ENCODE results near the gene SYT3. TPM values are rescaled to one million over a fixed set of nuclear protein-coding genes. Genes with fewer than 3 reads are reported as not detected.

The SYT3 gene
- total RNA-seq, 1 experiment from 2014 or later = not detected

DNA sequence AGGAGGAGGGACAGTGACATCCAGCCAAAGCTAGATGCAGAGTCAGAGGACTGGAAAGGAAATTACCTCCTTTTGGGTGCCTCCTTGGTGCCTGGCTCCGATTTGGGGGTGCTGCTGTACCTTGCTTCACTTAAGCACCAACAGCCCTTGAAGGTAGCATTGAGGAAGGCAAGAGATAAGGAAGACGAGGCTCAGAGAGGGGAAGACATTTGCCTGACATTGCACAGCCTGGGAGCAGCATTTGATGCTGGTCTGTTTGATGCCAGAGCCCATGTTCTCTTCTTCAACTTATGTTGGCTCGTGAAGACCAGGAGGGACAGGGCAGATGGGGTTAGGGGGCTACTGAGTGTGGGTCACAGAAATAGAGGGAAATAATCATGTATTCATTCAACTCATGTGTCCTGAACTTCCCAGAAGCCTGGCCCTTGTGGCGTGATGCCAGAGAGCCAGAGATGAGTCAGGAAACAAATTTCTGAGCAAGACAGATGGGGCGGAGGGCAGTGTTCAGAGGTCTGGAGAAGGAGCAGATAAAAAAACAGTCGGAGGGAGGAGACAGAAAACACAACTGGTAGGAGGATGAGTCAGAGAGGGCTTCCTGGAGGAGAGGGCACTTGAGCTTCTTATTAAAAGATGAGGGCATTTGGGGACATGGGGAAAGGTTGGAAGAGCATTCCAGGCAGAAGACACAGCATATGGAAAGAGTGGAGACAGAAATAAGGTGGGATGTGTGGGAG lies 6.6 kb upstream of the SYT3 start:
- no peaks in the 10 kb centered on the region for H3K36me3 Mint-ChIP-seq (ENCODE audit: insufficient read depth, unreplicated experiment)
- peak; percentile 29 for DNase-seq
- intact Hi-C loops (cut with micrococcal nuclease; ENCODE audit: unreplicated experiment) = no loop called here
- H3K27me3 Mint-ChIP-seq (ENCODE audit: unreplicated experiment) = peaks cover 19% of the 10 kb centered on the region
- CTCF ChIA-PET = interaction anchor here (0.6 kb wide), 1 partner anchor 337 kb away, joined by 4 read pairs; no protein-coding TSS in a partner anchor
- no peaks in the 10 kb centered on the region for H3K4me1 Mint-ChIP-seq (ENCODE audit: low read depth, unreplicated experiment)
- no peak overlapping the region for H3K27ac Mint-ChIP-seq (ENCODE audit: unreplicated experiment)
- no peak overlapping the region for H3K4me3 Mint-ChIP-seq (ENCODE audit: low read depth, unreplicated experiment)
- no peaks in the 10 kb centered on the region for H3K9me3 Mint-ChIP-seq (ENCODE audit: low read depth, unreplicated experiment)
- TF ChIP-seq, protein P1, sequence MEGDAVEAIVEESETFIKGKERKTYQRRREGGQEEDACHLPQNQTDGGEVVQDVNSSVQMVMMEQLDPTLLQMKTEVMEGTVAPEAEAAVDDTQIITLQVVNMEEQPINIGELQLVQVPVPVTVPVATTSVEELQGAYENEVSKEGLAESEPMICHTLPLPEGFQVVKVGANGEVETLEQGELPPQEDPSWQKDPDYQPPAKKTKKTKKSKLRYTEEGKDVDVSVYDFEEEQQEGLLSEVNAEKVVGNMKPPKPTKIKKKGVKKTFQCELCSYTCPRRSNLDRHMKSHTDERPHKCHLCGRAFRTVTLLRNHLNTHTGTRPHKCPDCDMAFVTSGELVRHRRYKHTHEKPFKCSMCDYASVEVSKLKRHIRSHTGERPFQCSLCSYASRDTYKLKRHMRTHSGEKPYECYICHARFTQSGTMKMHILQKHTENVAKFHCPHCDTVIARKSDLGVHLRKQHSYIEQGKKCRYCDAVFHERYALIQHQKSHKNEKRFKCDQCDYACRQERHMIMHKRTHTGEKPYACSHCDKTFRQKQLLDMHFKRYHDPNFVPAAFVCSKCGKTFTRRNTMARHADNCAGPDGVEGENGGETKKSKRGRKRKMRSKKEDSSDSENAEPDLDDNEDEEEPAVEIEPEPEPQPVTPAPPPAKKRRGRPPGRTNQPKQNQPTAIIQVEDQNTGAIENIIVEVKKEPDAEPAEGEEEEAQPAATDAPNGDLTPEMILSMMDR (IDR thresholded peaks at IDR 0.05; ENCODE audit: unreplicated experiment) = no peak
- BruUV-seq (replicated peaks) = no TSS peak

DNA sequence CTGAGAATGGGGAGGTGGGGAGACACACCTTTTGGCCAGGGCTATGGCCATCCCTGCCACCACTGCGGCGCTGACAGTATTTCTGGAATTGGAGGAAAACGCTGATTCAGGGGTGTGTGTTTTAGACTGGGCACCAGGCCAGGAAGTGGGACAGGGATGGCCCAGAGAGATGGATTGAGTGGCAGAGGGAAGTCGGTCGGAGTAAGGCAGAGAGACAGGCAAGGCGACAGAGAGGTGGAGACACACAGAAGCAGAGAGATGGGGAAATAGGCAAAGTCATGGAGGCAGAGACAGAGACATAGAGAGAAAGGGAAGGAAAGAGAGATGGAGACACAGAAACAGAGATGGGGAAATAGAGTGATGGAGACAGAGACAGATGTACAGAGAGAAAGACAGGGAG lies 5.4 kb upstream of the SYT3 start:
- Mint-ChIP-seq H3K9me3 (ENCODE audit: low read depth, unreplicated experiment) (no peaks in the 10 kb centered on the region), H3K4me1 (ENCODE audit: low read depth, unreplicated experiment) (no peaks in the 10 kb centered on the region), H3K4me3 (ENCODE audit: low read depth, unreplicated experiment) (no peak overlapping the region), H3K27ac (ENCODE audit: unreplicated experiment) (no peak overlapping the region), H3K27me3 (ENCODE audit: unreplicated experiment) (peaks cover 8% of the 10 kb centered on the region), H3K36me3 (ENCODE audit: insufficient read depth, unreplicated experiment) (no peaks in the 10 kb centered on the region)
- BruUV-seq (replicated peaks) = no TSS peak
- intact Hi-C loops (cut with micrococcal nuclease; ENCODE audit: unreplicated experiment) = no loop called here
- TF ChIP-seq, protein P1 (IDR thresholded peaks at IDR 0.05; ENCODE audit: unreplicated experiment) = no peak
- CTCF ChIA-PET = no interaction called here
- no peak for DNase-seq

DNA sequence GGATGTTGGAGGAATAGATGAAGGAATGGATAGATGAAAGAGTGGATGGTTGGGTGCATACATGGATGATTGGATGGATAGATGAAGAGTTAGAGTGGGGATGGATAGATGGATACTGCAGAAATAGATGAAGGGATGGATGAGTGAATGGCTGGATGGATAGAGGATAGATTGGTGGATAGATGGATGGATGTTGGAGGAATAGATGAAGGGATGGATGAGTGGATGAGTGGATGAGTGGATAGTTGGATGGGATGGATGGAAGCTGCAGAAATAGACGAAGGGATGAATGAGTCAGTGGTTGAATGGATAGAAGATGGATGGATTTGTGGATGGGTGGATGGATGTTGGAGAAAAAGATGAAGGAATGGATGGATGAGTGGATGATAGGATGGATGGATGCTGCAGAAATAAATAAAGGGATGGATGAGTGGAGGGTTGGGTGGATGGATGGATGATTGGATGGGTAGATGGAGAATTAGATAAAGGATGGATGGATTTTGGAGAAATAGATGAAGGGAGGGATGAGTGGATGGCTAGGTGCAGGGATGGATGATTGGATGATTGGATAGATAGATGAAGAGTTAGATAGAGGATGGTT lies 4.7 kb upstream of the SYT3 start:
- no peak overlapping the region for H3K27ac Mint-ChIP-seq (ENCODE audit: unreplicated experiment)
- no peak overlapping the region for H3K4me3 Mint-ChIP-seq (ENCODE audit: low read depth, unreplicated experiment)
- CTCF ChIA-PET = no interaction called here
- H3K4me1 Mint-ChIP-seq (ENCODE audit: low read depth, unreplicated experiment) = no peaks in the 10 kb centered on the region
- no peak for DNase-seq
- intact Hi-C loops (cut with micrococcal nuclease; ENCODE audit: unreplicated experiment) = no loop called here
- H3K36me3 Mint-ChIP-seq (ENCODE audit: insufficient read depth, unreplicated experiment) = no peaks in the 10 kb centered on the region
- no TSS peak for BruUV-seq (replicated peaks)
- H3K27me3 Mint-ChIP-seq (ENCODE audit: unreplicated experiment) = peaks cover under 1% of the 10 kb centered on the region
- no peaks in the 10 kb centered on the region for H3K9me3 Mint-ChIP-seq (ENCODE audit: low read depth, unreplicated experiment)
- TF ChIP-seq, protein P1 (IDR thresholded peaks at IDR 0.05; ENCODE audit: unreplicated experiment) = no peak

DNA sequence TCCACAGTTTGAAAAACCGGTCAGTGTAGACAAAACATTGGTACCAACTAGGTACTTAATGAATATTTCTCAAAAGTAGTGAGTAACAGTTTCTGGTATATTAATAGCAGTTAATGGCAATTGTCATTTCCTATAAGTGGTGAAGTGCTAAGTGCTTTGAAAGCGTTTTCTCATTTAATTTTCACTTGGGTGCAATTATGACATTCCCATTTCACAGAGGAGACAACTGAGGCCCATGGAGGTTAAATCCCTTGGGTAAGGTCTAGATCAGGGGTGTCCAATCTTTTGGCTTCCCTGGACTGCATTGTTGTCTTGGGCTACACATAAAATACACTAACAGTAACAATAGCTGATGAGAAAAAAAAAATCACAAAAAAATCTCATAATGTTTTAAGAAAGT lies 687 bp upstream of the SYT3 start:
- H3K4me3 Mint-ChIP-seq (ENCODE audit: low read depth, unreplicated experiment) = no peak overlapping the region
- TF ChIP-seq, protein P1 (IDR thresholded peaks at IDR 0.05; ENCODE audit: unreplicated experiment) = no peak
- no peaks in the 10 kb centered on the region for H3K36me3 Mint-ChIP-seq (ENCODE audit: insufficient read depth, unreplicated experiment)
- intact Hi-C loops (cut with micrococcal nuclease; ENCODE audit: unreplicated experiment) = no loop called here
- DNase-seq = no peak
- H3K4me1 Mint-ChIP-seq (ENCODE audit: low read depth, unreplicated experiment) = no peaks in the 10 kb centered on the region
- H3K27me3 Mint-ChIP-seq (ENCODE audit: unreplicated experiment) = peaks cover 34% of the 10 kb centered on the region
- BruUV-seq (replicated peaks) = no TSS peak
- H3K27ac Mint-ChIP-seq (ENCODE audit: unreplicated experiment) = no peak overlapping the region
- CTCF ChIA-PET = interaction anchor here (0.7 kb wide), 1 partner anchor 10 kb away, joined by 7 read pairs; no protein-coding TSS in a partner anchor
- H3K9me3 Mint-ChIP-seq (ENCODE audit: low read depth, unreplicated experiment) = no peaks in the 10 kb centered on the region
